ENCODE results near the gene CFAP58.

CFAP58 gene

GRCh38 chr10:104492329-104492940 lies 138.8 kb downstream of the CFAP58 start:
- DNase-seq, result no peak

DNA sequence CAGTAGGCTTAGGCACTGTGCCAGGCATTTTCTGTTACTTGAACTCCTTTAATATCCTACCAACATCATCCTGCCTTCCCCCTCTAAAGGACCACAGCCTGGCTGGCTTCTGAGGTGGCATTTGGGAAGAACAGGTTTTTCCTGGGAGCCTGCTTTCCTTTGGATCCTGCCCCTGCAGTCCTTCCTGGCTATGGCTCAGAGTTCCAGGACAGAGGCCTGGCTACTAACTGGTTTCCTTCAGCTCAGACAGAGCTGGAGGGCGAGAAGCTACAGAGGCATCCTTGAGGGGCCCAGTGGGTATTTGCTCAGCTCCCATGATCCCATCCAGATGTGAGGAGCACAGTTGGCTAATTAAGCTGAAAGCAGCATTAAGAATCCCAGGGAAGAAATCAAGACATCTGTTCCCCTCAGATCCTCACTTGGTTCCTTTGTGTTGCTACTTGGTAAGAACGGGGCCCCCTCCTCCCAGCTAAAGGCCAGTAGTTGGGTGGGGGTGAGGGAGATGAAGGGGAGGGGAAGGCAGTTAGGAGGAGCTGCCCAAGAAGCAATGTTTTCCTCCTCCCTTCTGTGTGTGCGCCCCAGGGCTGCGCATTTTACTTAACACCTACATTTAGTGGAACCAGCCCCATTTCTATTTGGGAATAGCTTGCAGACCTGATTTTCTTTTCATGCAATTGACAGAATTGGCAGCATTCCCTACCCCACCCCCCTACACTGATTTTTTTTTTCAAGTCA lies 144.9 kb downstream of the CFAP58 start:
- DNase-seq, result no peak

DNA sequence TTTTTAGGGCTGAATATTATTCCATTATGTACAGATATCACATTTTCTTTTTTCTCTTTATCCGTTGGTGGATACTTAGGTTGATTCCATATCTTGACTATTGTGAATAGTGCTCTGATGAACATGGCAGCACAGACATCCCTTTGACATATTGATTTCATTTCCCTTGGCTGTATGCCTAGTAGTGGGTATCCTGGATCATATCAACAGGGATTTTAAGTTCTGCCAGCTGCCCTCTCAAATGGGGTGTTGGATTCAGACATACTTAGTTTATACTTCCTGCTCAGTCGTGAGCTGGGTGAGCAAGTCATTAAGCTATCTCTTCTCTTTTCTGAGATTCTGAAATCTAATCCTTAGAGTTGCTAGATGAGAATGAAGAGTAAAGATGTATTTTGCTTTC lies 147.8 kb downstream of the CFAP58 start:
- DNase-seq, result no peak

DNA sequence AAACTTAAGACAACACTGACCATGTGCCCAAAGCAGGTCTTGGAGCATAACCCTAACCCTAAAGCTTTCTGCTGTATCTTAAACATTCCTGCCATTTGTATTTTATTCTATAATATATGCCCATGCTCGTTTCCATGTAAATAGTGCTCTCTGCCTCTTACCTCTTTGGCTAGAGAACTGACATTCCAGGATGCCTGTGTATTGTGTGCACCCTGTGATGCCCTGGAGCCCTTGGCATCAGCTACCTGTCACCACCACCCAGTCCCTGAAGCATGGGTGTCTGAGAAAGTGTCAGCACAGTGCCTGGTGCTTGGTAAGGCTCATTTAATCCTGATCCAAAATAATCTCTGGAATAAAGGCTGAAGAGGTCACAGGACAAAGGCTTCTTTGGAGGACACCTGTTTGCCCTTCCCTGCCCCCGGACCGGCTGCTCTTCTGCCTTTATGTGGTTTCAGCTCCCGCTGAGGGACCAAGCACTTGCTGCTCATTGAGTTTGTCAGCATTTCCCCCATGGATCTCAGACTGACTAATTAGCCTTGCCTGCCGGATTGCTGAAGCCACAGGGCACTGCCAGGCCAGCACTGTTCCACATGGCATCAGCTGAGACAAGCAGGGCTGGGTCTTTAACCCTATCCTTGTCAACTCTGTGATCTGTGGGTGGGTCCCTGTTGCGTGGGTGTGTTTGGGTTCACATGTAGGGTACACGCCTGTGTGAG lies 148.4 kb downstream of the CFAP58 start:
- no peak for DNase-seq

DNA sequence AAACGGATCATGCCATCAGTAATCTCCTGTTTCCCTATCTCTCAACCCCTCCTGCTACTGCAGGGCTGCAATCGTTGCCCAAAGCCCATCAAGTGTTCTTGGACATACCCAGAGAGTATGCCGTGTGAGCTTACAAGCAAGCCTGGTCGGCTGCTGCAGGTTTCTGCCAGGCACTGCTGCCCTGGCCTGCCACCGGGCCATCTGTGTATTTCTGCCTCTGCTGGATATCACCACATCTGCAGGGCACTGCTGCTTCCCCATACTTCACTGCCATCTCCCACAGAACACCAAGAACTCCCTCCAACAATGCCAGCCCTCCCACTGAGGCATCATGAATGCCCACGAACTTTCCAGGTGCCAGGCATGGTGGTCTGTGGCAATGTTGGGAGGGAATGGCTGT lies 149.3 kb downstream of the CFAP58 start:
- DNase-seq, result no peak

Data from activated T-cell treated with anti-CD3 and anti-CD28 coated beads, Interleukin-2, amount 50 U/mL, for 1 hour (primary cell).